K562 (cell line): Measurements from ENCODE around the gene TRAF7.

Experiments used
- SMC3 ChIP-seq: conservative IDR thresholded peaks from 2 replicates; pipeline ENCODE4 v1.6.1; 2011; ENCODE audit warnings: low read depth, low read length, improper control_type of control experiment; ENCODE audit not compliant: insufficient read depth
- TARDBP ChIP-seq: fragments of 450-650 bp; IDR thresholded peaks from 2 replicates; pipeline ENCODE4 v1.6.1; 2016
- ZFP36 ChIP-seq: fragments of 150-350 bp; IDR thresholded peaks from 2 replicates; pipeline ENCODE4 v1.6.1; 2018; ENCODE audit warnings: low read length, low read depth; ENCODE audit not compliant: partially characterized antibody
- TF ChIP-seq, protein P1 (sequence below), 3 experiments: IDR thresholded peaks in 2 of 3; conservative IDR thresholded peaks in 1 of 3; 2 replicates each; pipeline ENCODE4 v1.5.1; 2011 to 2012; ENCODE audit warnings: low read length in 3 of 3, mild to moderate bottlenecking in 3 of 3, control low read depth in 2 of 3, improper control_type of control experiment in 1 of 3, inconsistent platforms in 1 of 3, low read depth in 1 of 3, mixed read lengths in 1 of 3, moderate library complexity in 1 of 3; ENCODE audit not compliant: insufficient read depth in 2 of 3

DNA sequence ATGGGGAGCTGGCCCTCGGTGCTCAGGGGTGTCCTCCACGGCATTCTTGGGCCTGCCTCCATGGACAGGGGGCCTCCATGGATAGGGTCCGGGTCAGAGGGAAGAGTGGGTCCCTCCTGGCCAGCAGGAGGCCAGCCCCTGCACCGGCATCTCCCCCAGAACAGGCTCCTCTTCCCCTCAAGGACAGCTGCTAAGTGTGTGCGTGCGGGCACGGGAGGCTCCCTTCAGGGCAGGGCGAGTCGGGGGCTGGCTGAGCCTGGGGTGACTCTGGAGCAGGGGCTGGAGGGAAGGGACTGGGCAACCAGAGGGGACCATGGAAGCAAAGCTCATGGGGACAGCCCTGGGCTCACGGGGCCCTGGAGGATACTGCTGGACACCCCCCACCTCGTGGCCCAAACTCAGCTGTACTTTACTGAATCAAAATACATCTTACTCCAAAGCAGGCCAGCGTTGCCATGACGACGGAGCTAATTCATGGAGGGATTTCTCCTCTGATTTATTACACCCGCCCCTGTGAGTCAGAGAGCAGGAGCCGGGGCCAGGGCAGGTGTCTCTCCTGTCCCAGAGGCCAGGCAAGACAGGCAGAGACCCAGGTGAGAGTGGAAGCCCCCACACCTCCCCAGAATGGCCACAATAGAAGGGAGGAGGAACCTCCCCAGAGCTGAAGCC is 38.7 kb downstream of the TRAF7 start:
- TF ChIP-seq, protein P1, sequence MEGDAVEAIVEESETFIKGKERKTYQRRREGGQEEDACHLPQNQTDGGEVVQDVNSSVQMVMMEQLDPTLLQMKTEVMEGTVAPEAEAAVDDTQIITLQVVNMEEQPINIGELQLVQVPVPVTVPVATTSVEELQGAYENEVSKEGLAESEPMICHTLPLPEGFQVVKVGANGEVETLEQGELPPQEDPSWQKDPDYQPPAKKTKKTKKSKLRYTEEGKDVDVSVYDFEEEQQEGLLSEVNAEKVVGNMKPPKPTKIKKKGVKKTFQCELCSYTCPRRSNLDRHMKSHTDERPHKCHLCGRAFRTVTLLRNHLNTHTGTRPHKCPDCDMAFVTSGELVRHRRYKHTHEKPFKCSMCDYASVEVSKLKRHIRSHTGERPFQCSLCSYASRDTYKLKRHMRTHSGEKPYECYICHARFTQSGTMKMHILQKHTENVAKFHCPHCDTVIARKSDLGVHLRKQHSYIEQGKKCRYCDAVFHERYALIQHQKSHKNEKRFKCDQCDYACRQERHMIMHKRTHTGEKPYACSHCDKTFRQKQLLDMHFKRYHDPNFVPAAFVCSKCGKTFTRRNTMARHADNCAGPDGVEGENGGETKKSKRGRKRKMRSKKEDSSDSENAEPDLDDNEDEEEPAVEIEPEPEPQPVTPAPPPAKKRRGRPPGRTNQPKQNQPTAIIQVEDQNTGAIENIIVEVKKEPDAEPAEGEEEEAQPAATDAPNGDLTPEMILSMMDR (IDR thresholded peaks at IDR 0.05 in 2 of 3, conservative IDR thresholded peaks at IDR 0.05 in 1 of 3; ENCODE audit: insufficient read depth in 2 of 3, low read depth in 1 of 3, low read length in 3 of 3), result no peak
- TF ChIP-seq TARDBP (no peak), ZFP36 (no peak), SMC3 (no peak)
